NT2/D1 (cell line): ENCODE measurements around the gene SH3BP4.

ENCODE experiments used
- DNase-seq: peaks from one replicate; pipeline ENCODE4 v3.0.0-alpha.2; 2011; ENCODE audit warnings: low read depth, low spot score
- H3K27me3 ChIP-seq: 2 replicates; pipeline ENCODE4 v1.6.0; 2011; ENCODE audit warnings: mild to moderate bottlenecking; ENCODE audit not compliant: insufficient read length, insufficient read depth
- H3K36me3 ChIP-seq: 2 replicates; pipeline ENCODE4 v1.6.1; 2011; ENCODE audit warnings: mild to moderate bottlenecking, low read length, mixed read lengths; ENCODE audit not compliant: insufficient read depth, insufficient read length
- H3K4me1 ChIP-seq: 2 replicates; pipeline ENCODE4 v1.5.1; 2011; ENCODE audit not compliant: insufficient read depth, insufficient read length
- H3K4me3 ChIP-seq: 2 replicates; pipeline ENCODE4 v1.5.1; 2011; ENCODE audit warnings: low read depth; ENCODE audit not compliant: insufficient read length
- H3K9ac ChIP-seq: 2 replicates; pipeline ENCODE4 v1.6.0; 2011; ENCODE audit warnings: low read depth; ENCODE audit not compliant: insufficient read length
- H3K9me3 ChIP-seq: 2 replicates; pipeline ENCODE4 v1.5.1; 2011; ENCODE audit warnings: mild to moderate bottlenecking, low read length; ENCODE audit not compliant: insufficient read depth
- SUZ12 ChIP-seq: IDR thresholded peaks from 2 replicates; pipeline ENCODE4 v1.6.1; 2011; ENCODE audit not compliant: insufficient read length, insufficient read depth; ENCODE audit errors: extremely low read depth
- YY1 ChIP-seq: IDR thresholded peaks from 2 replicates; pipeline ENCODE4 v1.6.1; 2011; ENCODE audit not compliant: insufficient read length, insufficient read depth
- ZNF274 ChIP-seq: IDR thresholded peaks from 2 replicates; pipeline ENCODE4 v1.6.1; 2011; ENCODE audit warnings: mild to moderate bottlenecking, low read depth, low read length

The SH3BP4 gene

GRCh38 chr2:234987754-234988153, 35.9 kb downstream of the SH3BP4 start:
- peaks cover 80% of the 10 kb centered on the region for H3K36me3 ChIP-seq
- TF ChIP-seq YY1: no peak
- no peak for TF ChIP-seq SUZ12
- TF ChIP-seq ZNF274: no peak
- no peak for DNase-seq
- no peak overlapping the region for H3K4me3 ChIP-seq
- H3K4me1 ChIP-seq: peaks cover 31% of the 10 kb centered on the region
- H3K27me3 ChIP-seq: no peaks in the 10 kb centered on the region
- no peaks in the 10 kb centered on the region for H3K9me3 ChIP-seq
- H3K9ac ChIP-seq: no peak overlapping the region

GRCh38 chr2:234988491-234988890, 36.7 kb downstream of the SH3BP4 start:
- Histone ChIP-seq H3K27me3 (no peaks in the 10 kb centered on the region), H3K36me3 (peaks cover 80% of the 10 kb centered on the region), H3K9me3 (no peaks in the 10 kb centered on the region), H3K9ac (no peak overlapping the region), H3K4me1 (peaks cover 33% of the 10 kb centered on the region), H3K4me3 (no peak overlapping the region)
- DNase-seq: no peak
- TF ChIP-seq ZNF274: no peak
- no peak for TF ChIP-seq SUZ12
- no peak for TF ChIP-seq YY1

- peaks cover 29% of the 10 kb centered on the region for H3K4me1 ChIP-seq
- no peaks in the 10 kb centered on the region for H3K27me3 ChIP-seq
- H3K36me3 ChIP-seq: peaks cover 80% of the 10 kb centered on the region
- H3K9me3 ChIP-seq: no peaks in the 10 kb centered on the region
- H3K4me3 ChIP-seq: no peak overlapping the region
- no peak overlapping the region for H3K9ac ChIP-seq
- DNase-seq: no peak
- TF ChIP-seq ZNF274 (no peak), SUZ12 (no peak), YY1 (no peak)
Observed at GRCh38 chr2:234989183-234989701, 37.4 kb downstream of the SH3BP4 start.

GRCh38 chr2:234990300-234990699, 38.5 kb downstream of the SH3BP4 start:
- Histone ChIP-seq H3K4me3 (no peak overlapping the region), H3K9me3 (no peaks in the 10 kb centered on the region), H3K36me3 (peaks cover 79% of the 10 kb centered on the region), H3K27me3 (no peaks in the 10 kb centered on the region), H3K4me1 (peaks cover 34% of the 10 kb centered on the region), H3K9ac (no peak overlapping the region)
- DNase-seq: no peak
- TF ChIP-seq YY1: no peak
- TF ChIP-seq ZNF274: no peak
- no peak for TF ChIP-seq SUZ12

- H3K36me3 ChIP-seq: peaks cover 73% of the 10 kb centered on the region
- TF ChIP-seq ZNF274: no peak
- TF ChIP-seq SUZ12: no peak
- no peak for TF ChIP-seq YY1
- peaks cover 34% of the 10 kb centered on the region for H3K4me1 ChIP-seq
- no peaks in the 10 kb centered on the region for H3K27me3 ChIP-seq
- no peak overlapping the region for H3K4me3 ChIP-seq
- no peak for DNase-seq
- H3K9ac ChIP-seq: no peak overlapping the region
- H3K9me3 ChIP-seq: no peaks in the 10 kb centered on the region
Observed at GRCh38 chr2:234991290-234991689, 39.5 kb downstream of the SH3BP4 start.

- H3K27me3 ChIP-seq: no peaks in the 10 kb centered on the region
- no peak overlapping the region for H3K4me3 ChIP-seq
- no peak for TF ChIP-seq ZNF274
- TF ChIP-seq YY1: no peak
- no peak for TF ChIP-seq SUZ12
Observed at GRCh38 chr2:234991793-234992192, 40.0 kb downstream of the SH3BP4 start.

GRCh38 chr2:234992196-234992595, 40.4 kb downstream of the SH3BP4 start:
- Histone ChIP-seq H3K36me3 (peaks cover 74% of the 10 kb centered on the region), H3K9ac (no peak overlapping the region), H3K9me3 (no peaks in the 10 kb centered on the region), H3K4me1 (peaks cover 38% of the 10 kb centered on the region), H3K27me3 (no peaks in the 10 kb centered on the region), H3K4me3 (no peak overlapping the region)
- no peak for TF ChIP-seq SUZ12
- no peak for TF ChIP-seq YY1
- no peak for TF ChIP-seq ZNF274
- no peak for DNase-seq

More at GRCh38 chr2:234991793-234992192, 40.0 kb downstream of the SH3BP4 start:
- H3K9me3 ChIP-seq: no peaks in the 10 kb centered on the region
- peaks cover 37% of the 10 kb centered on the region for H3K4me1 ChIP-seq
- H3K36me3 ChIP-seq: peaks cover 73% of the 10 kb centered on the region
- DNase-seq: no peak
- H3K9ac ChIP-seq: no peak overlapping the region
